Large intestine (tissue), 3 donors: Measurements from ENCODE around the gene ADGRG3. TPM values are rescaled to one million over a fixed set of nuclear protein-coding genes. Genes with fewer than 3 reads are reported as not detected.
A peak's percentile ranks its signal among the peaks of the same experiment; 100 is the strongest.

Experiments used
- DNase-seq, 2 donors: peaks; one replicate each; pipeline versions ENCODE4 v3.0.0 to v3.0.0-alpha.2; 2013
- H3K27ac ChIP-seq: one replicate; pipeline ENCODE4 v1.5.1; 2013; ENCODE audit warnings: low read length
- H3K27me3 ChIP-seq: 2 replicates; pipeline ENCODE4 v1.6.1; 2013; ENCODE audit warnings: low read length; ENCODE audit not compliant: control insufficient read depth, insufficient read depth
- H3K36me3 ChIP-seq: 2 replicates; pipeline ENCODE4 v1.6.1; 2013; ENCODE audit warnings: low read length; ENCODE audit not compliant: control insufficient read depth, insufficient read depth
- H3K4me1 ChIP-seq: one replicate; pipeline ENCODE4 v1.6.1; 2013; ENCODE audit warnings: low read length; ENCODE audit not compliant: control insufficient read depth, insufficient read depth
- H3K4me3 ChIP-seq: one replicate; pipeline ENCODE4 v1.5.1; 2013; ENCODE audit warnings: low read length
- H3K9me3 ChIP-seq: one replicate; pipeline ENCODE4 v1.6.1; 2013; ENCODE audit warnings: mild to moderate bottlenecking, low read depth, low read length, moderate library complexity; ENCODE audit not compliant: control insufficient read depth
- WGBS: methylation state at CpG from one replicate; pipeline ENCODE4 v1.1.5; 2013; ENCODE audit warnings: low lambda C conversion rate; ENCODE audit not compliant: insufficient coverage; 5-methylcytosine and 5-hydroxymethylcytosine counted together
- polyA plus RNA-seq: library from polyadenylated mRNA; unstranded; fragments of 120-200 nt; gene quantifications from one replicate; pipeline ENCODE4 v1.2.1, GENCODE V29; 2013

The ADGRG3 gene
- polyA plus RNA-seq, 1 donor: 1.7 TPM

DNA sequence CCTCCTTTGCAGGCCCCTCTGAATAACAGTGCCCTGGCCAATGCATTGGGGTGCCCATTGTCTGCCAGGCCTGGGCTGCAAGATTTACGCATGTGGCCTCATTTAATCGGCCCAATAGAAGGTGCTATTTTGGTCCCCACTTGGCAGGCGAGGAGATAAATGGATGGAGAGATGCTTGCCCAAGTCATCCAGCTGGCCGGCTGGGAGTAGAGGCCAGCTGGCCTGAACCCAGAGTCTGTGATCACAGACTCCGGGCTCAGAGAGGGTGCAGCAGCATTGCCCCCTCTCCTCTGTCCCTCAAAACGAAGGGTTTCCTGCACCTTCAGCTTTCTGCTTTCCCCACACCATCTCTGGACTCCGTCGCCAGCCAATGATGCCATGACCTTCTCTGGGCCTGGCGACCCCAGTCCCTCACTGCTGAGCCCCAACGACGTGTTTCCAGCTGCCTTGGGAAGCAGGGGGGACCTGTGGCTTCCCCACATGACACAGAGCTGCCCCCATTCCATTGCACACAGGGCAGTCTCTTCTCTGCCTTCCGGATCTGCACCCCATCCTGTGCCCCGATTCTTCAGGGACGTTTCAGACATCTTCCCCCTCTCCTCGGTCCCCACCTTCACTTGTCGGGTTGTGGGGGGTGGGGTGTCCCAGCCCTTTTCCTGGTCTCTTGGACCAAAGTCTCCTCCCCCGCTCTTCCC, 43.2 kb upstream of the ADGRG3 start:
- Histone ChIP-seq H3K4me3 (no peak overlapping the region), H3K27ac (no peak overlapping the region), H3K36me3 (peaks cover 4% of the 10 kb centered on the region), H3K4me1 (peaks cover 52% of the 10 kb centered on the region), H3K27me3 (no peaks in the 10 kb centered on the region), H3K9me3 (no peaks in the 10 kb centered on the region)
- DNase-seq: no peak
- 48% methylated on average over 4 of the region's 17 CpGs for WGBS

DNA sequence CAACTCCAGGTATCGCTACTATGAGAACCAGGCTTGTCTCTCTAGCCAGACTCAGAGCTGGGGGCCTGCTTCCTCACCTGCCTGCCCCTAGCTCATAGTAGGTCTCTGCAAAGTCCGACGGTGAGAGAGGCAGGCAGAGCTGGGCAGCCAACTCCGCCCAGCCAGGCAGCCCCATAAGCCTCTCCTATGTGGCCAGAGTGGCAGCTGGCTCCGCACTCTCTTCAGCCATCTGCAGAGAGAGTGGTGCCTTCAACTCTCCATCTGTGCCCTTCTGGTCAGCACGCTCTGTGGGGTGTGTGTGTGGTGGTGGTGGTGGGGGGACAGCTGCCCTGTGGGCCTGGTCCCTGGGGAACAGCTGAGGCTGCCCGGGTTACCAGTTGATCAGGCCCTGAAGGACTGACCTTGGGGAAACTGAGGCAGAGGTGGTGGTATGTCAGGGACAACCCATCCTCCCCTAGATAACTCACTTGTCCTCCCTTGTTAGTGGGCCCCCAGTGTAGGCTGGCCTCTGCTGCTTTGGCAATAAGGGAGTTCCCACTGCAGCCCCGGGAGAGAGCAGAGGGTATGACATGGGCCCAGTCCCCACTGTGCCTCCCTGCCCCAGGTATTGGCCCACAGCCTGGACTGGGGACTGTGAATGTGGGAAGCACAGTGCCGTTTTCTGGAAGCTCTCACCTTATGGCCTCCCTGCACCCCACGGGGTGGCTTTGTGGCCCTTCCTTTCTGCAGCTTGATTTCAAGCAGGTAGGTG, 41.5 kb upstream of the ADGRG3 start:
- no peaks in the 10 kb centered on the region for H3K9me3 ChIP-seq
- no CpG with 5 or more reads among the region's 10 CpGs for WGBS
- no peak overlapping the region for H3K4me3 ChIP-seq
- no peak for DNase-seq
- H3K27me3 ChIP-seq: no peaks in the 10 kb centered on the region
- H3K4me1 ChIP-seq: peaks cover 53% of the 10 kb centered on the region
- H3K27ac ChIP-seq: no peak overlapping the region
- H3K36me3 ChIP-seq: peaks cover 4% of the 10 kb centered on the region

GRCh38 chr16:57627184-57627871, 40.8 kb upstream of the ADGRG3 start:
- no CpG with 5 or more reads among the region's 15 CpGs for WGBS
- Histone ChIP-seq H3K9me3 (no peaks in the 10 kb centered on the region), H3K4me3 (no peak overlapping the region), H3K27ac (no peak overlapping the region), H3K36me3 (peaks cover 4% of the 10 kb centered on the region), H3K4me1 (peaks cover 46% of the 10 kb centered on the region), H3K27me3 (no peaks in the 10 kb centered on the region)
- no peak for DNase-seq

DNA sequence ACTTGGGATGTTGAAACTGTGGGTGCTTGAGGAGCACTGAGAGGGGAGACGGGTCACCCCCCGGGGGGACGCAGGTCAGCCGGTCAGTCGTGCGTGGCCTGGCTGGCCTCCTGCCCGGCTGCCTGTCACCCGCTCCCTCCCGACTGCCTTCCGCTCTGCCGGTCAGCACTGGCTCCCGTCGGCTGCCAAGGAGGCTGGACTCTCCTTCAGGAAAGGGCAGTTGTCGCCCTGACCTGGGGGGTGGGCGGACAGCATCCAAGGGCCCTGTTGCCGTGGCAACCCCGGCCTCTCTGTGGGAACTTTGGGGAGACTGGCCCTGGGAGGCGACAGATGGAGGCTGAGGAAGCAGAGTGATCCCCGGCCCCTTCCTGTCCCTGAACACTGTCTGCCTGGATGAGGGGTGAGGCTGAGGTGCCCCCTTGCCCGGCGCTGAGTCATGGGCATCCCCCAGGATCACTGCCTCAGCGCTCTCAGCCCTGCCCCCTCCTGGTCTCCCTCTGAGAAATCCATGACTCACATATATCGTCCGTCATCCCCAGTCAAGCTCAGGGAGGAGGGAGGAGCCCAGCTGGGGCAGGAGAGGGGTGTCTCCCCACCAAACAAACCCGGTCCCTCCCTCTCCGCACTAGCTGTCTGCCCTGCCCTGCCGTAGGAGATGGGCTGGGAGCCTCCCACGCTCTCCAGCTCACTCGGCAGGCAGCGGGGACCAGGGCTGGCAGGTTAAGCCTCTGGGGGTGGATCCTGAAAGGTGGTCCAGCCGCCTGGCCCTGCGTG, 39.9 kb upstream of the ADGRG3 start, which contains the start of gene ADGRG1:
TSS of gene ADGRG1 (plus strand) at position 623 of the 774 bp plus-strand sequence. CDS start 21,658 bp downstream, outside the sequence.
- no peak within 1 kb of the TSS for H3K4me3 ChIP-seq
- no CpG with 5 or more reads among the region's 32 CpGs for WGBS

GRCh38 chr16:57628783-57629293, 39.3 kb upstream of the ADGRG3 start:
- Histone ChIP-seq H3K4me1 (peaks cover 36% of the 10 kb centered on the region), H3K27ac (peak overlapping the region; percentile 5), H3K4me3 (no peak overlapping the region), H3K27me3 (no peaks in the 10 kb centered on the region), H3K9me3 (no peaks in the 10 kb centered on the region), H3K36me3 (peaks cover 4% of the 10 kb centered on the region)
- WGBS: 82% methylated on average over 4 of the region's 7 CpGs
- DNase-seq: no peak

More for the DNA sequence above, 39.9 kb upstream of the ADGRG3 start, which contains the start of gene ADGRG1:
- H3K36me3 ChIP-seq: peaks cover 2% of the 10 kb centered on the region
- H3K27ac ChIP-seq: peak within 1 kb of the TSS; percentile 5
- peaks cover 37% of the 10 kb centered on the region for H3K4me1 ChIP-seq
- peak; percentile 73 to 74 for DNase-seq
- H3K27me3 ChIP-seq: no peaks in the 10 kb centered on the region
- no peaks in the 10 kb centered on the region for H3K9me3 ChIP-seq

GRCh38 chr16:57629516-57630406, 38.3 kb upstream of the ADGRG3 start:
- DNase-seq: no peak
- H3K4me3 ChIP-seq: no peak overlapping the region
- peaks cover 4% of the 10 kb centered on the region for H3K36me3 ChIP-seq
- H3K27me3 ChIP-seq: no peaks in the 10 kb centered on the region
- WGBS: no CpG with 5 or more reads among the region's 22 CpGs
- H3K4me1 ChIP-seq: peaks cover 36% of the 10 kb centered on the region
- H3K27ac ChIP-seq: no peak overlapping the region
- no peaks in the 10 kb centered on the region for H3K9me3 ChIP-seq

- no peak overlapping the region for H3K4me3 ChIP-seq
- DNase-seq: no peak
- peaks cover 42% of the 10 kb centered on the region for H3K4me1 ChIP-seq
- peaks cover 4% of the 10 kb centered on the region for H3K36me3 ChIP-seq
- no peaks in the 10 kb centered on the region for H3K27me3 ChIP-seq
- WGBS: no CpG with 5 or more reads among the region's 10 CpGs
- H3K9me3 ChIP-seq: no peaks in the 10 kb centered on the region
- H3K27ac ChIP-seq: no peak overlapping the region
Observed at GRCh38 chr16:57630407-57630797, 37.7 kb upstream of the ADGRG3 start.

GRCh38 chr16:57630931-57631845, 36.9 kb upstream of the ADGRG3 start:
- H3K27me3 ChIP-seq: no peaks in the 10 kb centered on the region
- peaks cover 4% of the 10 kb centered on the region for H3K36me3 ChIP-seq
- H3K4me3 ChIP-seq: no peak overlapping the region
- WGBS: 100% methylated on average over 1 of the region's 21 CpGs
- no peak for DNase-seq
- peaks cover 50% of the 10 kb centered on the region for H3K4me1 ChIP-seq
- no peak overlapping the region for H3K27ac ChIP-seq
- H3K9me3 ChIP-seq: no peaks in the 10 kb centered on the region
